ENCODE measurements around the gene SLC22A12. TPM values are rescaled to one million over a fixed set of nuclear protein-coding genes. Genes with fewer than 3 reads are reported as not detected.
A peak's percentile ranks its signal among the peaks of the same experiment; 100 is the strongest.

SLC22A12 gene
- total and polyA plus RNA-seq, 2 experiments from 2014 or later, result not detected

GRCh38 chr11:64546176-64546575 lies 44.8 kb upstream of the SLC22A12 start:
- Histone ChIP-seq H3K9me3 (ENCODE audit: low read depth) (no peaks in the 10 kb centered on the region), H3K4me1 (ENCODE audit: low read depth) (no peaks in the 10 kb centered on the region), H3K36me3 (no peaks in the 10 kb centered on the region), H3K27me3 (no peaks in the 10 kb centered on the region), H3K4me3 (no peak overlapping the region), H3K27ac (no peak overlapping the region)
- no peak for TF ChIP-seq CTCF (IDR thresholded peaks at IDR 0.05; ENCODE audit: low read depth, low read length)
- no peak for DNase-seq (ENCODE audit: low read depth in 1 of 2, low spot score in 1 of 2)

- no peaks in the 10 kb centered on the region for H3K9me3 ChIP-seq (ENCODE audit: low read depth)
- no peak for TF ChIP-seq CTCF (IDR thresholded peaks at IDR 0.05; ENCODE audit: low read depth, low read length)
- H3K4me3 ChIP-seq, result no peak overlapping the region
- H3K4me1 ChIP-seq (ENCODE audit: low read depth), result no peaks in the 10 kb centered on the region
- no peaks in the 10 kb centered on the region for H3K27me3 ChIP-seq
- no peak overlapping the region for H3K27ac ChIP-seq
- no peaks in the 10 kb centered on the region for H3K36me3 ChIP-seq
- no peak for DNase-seq (ENCODE audit: low read depth in 1 of 2, low spot score in 1 of 2)
Measured at GRCh38 chr11:64546600-64546999, 44.4 kb upstream of the SLC22A12 start.

GRCh38 chr11:64549969-64550368 lies 41.1 kb upstream of the SLC22A12 start:
- H3K9me3 ChIP-seq (ENCODE audit: low read depth), result no peaks in the 10 kb centered on the region
- no peaks in the 10 kb centered on the region for H3K36me3 ChIP-seq
- H3K4me3 ChIP-seq, result no peak overlapping the region
- H3K27me3 ChIP-seq, result peaks cover 4% of the 10 kb centered on the region
- peaks cover 3% of the 10 kb centered on the region for H3K4me1 ChIP-seq (ENCODE audit: low read depth)
- no peak for TF ChIP-seq CTCF (IDR thresholded peaks at IDR 0.05; ENCODE audit: low read depth, low read length)
- no peak overlapping the region for H3K27ac ChIP-seq
- DNase-seq (ENCODE audit: low read depth in 1 of 2, low spot score in 1 of 2), result no peak

GRCh38 chr11:64553554-64554201 lies 37.3 kb upstream of the SLC22A12 start:
- TF ChIP-seq CTCF (IDR thresholded peaks at IDR 0.05; ENCODE audit: low read depth, low read length), result peak; percentile 98
- Histone ChIP-seq H3K27me3 (peaks cover 4% of the 10 kb centered on the region), H3K9me3 (ENCODE audit: low read depth) (no peaks in the 10 kb centered on the region), H3K4me1 (ENCODE audit: low read depth) (peaks cover 3% of the 10 kb centered on the region), H3K27ac (peak overlapping the region; percentile 48), H3K36me3 (no peaks in the 10 kb centered on the region), H3K4me3 (no peak overlapping the region)
- peak; percentile 68 to 70 for DNase-seq (ENCODE audit: low read depth in 1 of 2, low spot score in 1 of 2)

- no peak for TF ChIP-seq CTCF (IDR thresholded peaks at IDR 0.05; ENCODE audit: low read depth, low read length)
- H3K36me3 ChIP-seq, result no peaks in the 10 kb centered on the region
- no peak overlapping the region for H3K4me3 ChIP-seq
- no peak for DNase-seq (ENCODE audit: low read depth in 1 of 2, low spot score in 1 of 2)
- peaks cover 3% of the 10 kb centered on the region for H3K4me1 ChIP-seq (ENCODE audit: low read depth)
- no peak overlapping the region for H3K27ac ChIP-seq
- H3K27me3 ChIP-seq, result peaks cover 4% of the 10 kb centered on the region
- H3K9me3 ChIP-seq (ENCODE audit: low read depth), result no peaks in the 10 kb centered on the region
Measured at GRCh38 chr11:64556044-64556720, 34.8 kb upstream of the SLC22A12 start.

Data from cardiac muscle cell (in vitro differentiated cells and primary cell).